IMR-90 (cell line): ENCODE data around the gene STAC. TPM values are rescaled to one million over a fixed set of nuclear protein-coding genes. Genes with fewer than 3 reads are reported as not detected.

Source experiments
- ATAC-seq: fragments of 200-7000 bp; cut with Tn5 transposase; 2 replicates; pipeline ENCODE4 v1.9.1; 2020; ENCODE audit warnings: low read depth, mild to moderate bottlenecking, moderate library complexity
- BruUV-seq: library from RNA; stranded (reverse); fragments of 400-500 nt; replicated peaks from 2 replicates; lab custom pipeline; 2021; lab: Mats Ljungman, UMichigan
- CTCF ChIA-PET: fragments of 300-600 bp; formaldehyde crosslinking; extraction: SDS; loops from one replicate; lab custom pipeline; 2021; ENCODE audit warnings: antibody characterized with exemption; lab: Yijun Ruan, JAX
- POLR2A ChIA-PET: fragments of 300-600 bp; sonication (Branson Sonifier 250); formaldehyde crosslinking; loops from one replicate; lab custom pipeline; 2022; ENCODE audit warnings: antibody characterized with exemption; ENCODE audit not compliant: unreplicated experiment; lab: Charles Lee
- DNase-seq: peaks from one replicate; pipeline ENCODE4 v3.0.0; 2013
- H2AFZ ChIP-seq: replicated peaks from 2 replicates; pipeline ENCODE3; 2013; ENCODE audit warnings: low read length, mild to moderate bottlenecking; ENCODE audit not compliant: poor library complexity
- H2AK5ac ChIP-seq: 2 replicates; pipeline ENCODE4 v1.6.1; 2013; ENCODE audit warnings: low read depth, low read length, inconsistent platforms
- H2AK9ac ChIP-seq: replicated peaks from 2 replicates; pipeline ENCODE3; 2013; ENCODE audit warnings: mild to moderate bottlenecking, low read depth, low read length, moderate library complexity; ENCODE audit not compliant: poor library complexity
- H2BK120ac ChIP-seq: 2 replicates; pipeline ENCODE4 v1.6.1; 2013; ENCODE audit warnings: low read depth, low read length, inconsistent platforms
- H2BK15ac ChIP-seq: 3 replicates; pipeline ENCODE4 v1.6.1; 2013; ENCODE audit warnings: low read depth, low read length, inconsistent platforms
- H2BK20ac ChIP-seq: 2 replicates; pipeline ENCODE4 v1.6.1; 2013; ENCODE audit warnings: low read depth, mild to moderate bottlenecking, inconsistent platforms, low read length, moderate library complexity
- H2BK5ac ChIP-seq: 2 replicates; pipeline ENCODE4 v1.6.1; 2013; ENCODE audit warnings: mild to moderate bottlenecking, low read depth, low read length, inconsistent platforms; ENCODE audit not compliant: poor library complexity, severe bottlenecking
- H3K14ac ChIP-seq: replicated peaks from 2 replicates; pipeline ENCODE4 v1.6.1; 2013; ENCODE audit warnings: low read depth, low read length, inconsistent platforms
- H3K18ac ChIP-seq: 2 replicates; pipeline ENCODE4 v1.6.1; 2013; ENCODE audit warnings: low read depth, low read length, control low read depth
- H3K23ac ChIP-seq: 2 replicates; pipeline ENCODE4 v1.6.1; 2013; ENCODE audit warnings: low read depth, low read length, inconsistent platforms
- H3K27ac ChIP-seq: 2 replicates; pipeline ENCODE4 v1.5.1; 2013; ENCODE audit warnings: mild to moderate bottlenecking, control low read depth, low read length; ENCODE audit not compliant: insufficient read depth
- H3K27me3 ChIP-seq: 2 replicates; pipeline ENCODE4 v1.6.1; 2013; ENCODE audit warnings: low read length; ENCODE audit not compliant: control insufficient read depth, insufficient read depth
- H3K36me3 ChIP-seq: 2 replicates; pipeline ENCODE4 v1.6.1; 2013; ENCODE audit warnings: low read length, mixed read lengths; ENCODE audit not compliant: control insufficient read depth, insufficient read depth
- H3K4ac ChIP-seq: 2 replicates; pipeline ENCODE4 v1.6.1; 2013; ENCODE audit warnings: low read depth, low read length, inconsistent platforms
- H3K4me1 ChIP-seq: 2 replicates; pipeline ENCODE4 v1.6.1; 2013; ENCODE audit warnings: low read length, mixed read lengths; ENCODE audit not compliant: control insufficient read depth, insufficient read depth
- H3K4me2 ChIP-seq: 2 replicates; pipeline ENCODE4 v1.6.1; 2013; ENCODE audit warnings: low read depth, mild to moderate bottlenecking, control low read depth, low read length, moderate library complexity
- H3K4me3 ChIP-seq: 2 replicates; pipeline ENCODE4 v1.5.1; 2013; ENCODE audit warnings: low read depth, mild to moderate bottlenecking, control low read depth, low read length, moderate library complexity; ENCODE audit not compliant: insufficient read depth
- H3K56ac ChIP-seq: 2 replicates; pipeline ENCODE4 v1.6.1; 2013; ENCODE audit warnings: low read length, inconsistent platforms; ENCODE audit not compliant: insufficient read depth; ENCODE audit errors: extremely low read depth
- H3K79me1 ChIP-seq, 2 experiments: 2 replicates each; pipeline ENCODE4 v1.6.1; 2013; ENCODE audit warnings: low read length in 2 of 2, inconsistent platforms in 1 of 2, low read depth in 1 of 2
- H3K9ac ChIP-seq: 2 replicates; pipeline ENCODE4 v1.6.1; 2013; ENCODE audit warnings: low read depth, low read length, control low read depth
- H3K9me1 ChIP-seq: 2 replicates; pipeline ENCODE4 v1.6.1; 2013; ENCODE audit warnings: low read length, inconsistent platforms; ENCODE audit not compliant: insufficient read depth
- H3K9me3 ChIP-seq: 2 replicates; pipeline ENCODE4 v1.6.1; 2013; ENCODE audit warnings: low read length; ENCODE audit not compliant: control insufficient read depth, insufficient read depth
- H4K20me1 ChIP-seq: 2 replicates; pipeline ENCODE4 v1.6.1; 2013; ENCODE audit warnings: low read length, inconsistent platforms; ENCODE audit not compliant: insufficient read depth
- H4K5ac ChIP-seq: 2 replicates; pipeline ENCODE4 v1.6.1; 2013; ENCODE audit warnings: mild to moderate bottlenecking, low read depth, low read length, control low read depth
- H4K8ac ChIP-seq, 2 experiments: 2 replicates each; pipeline ENCODE4 v1.6.1; 2013; ENCODE audit warnings: low read depth in 2 of 2, low read length in 2 of 2, control low read depth in 1 of 2, inconsistent platforms in 1 of 2
- H4K91ac ChIP-seq: 2 replicates; pipeline ENCODE4 v1.6.1; 2013; ENCODE audit warnings: low read depth, low read length, inconsistent platforms; ENCODE audit not compliant: insufficient read depth
- BHLHE40 ChIP-seq: fragments of 150-350 bp; IDR thresholded peaks from 2 replicates; pipeline ENCODE4 v1.6.1; 2016; ENCODE audit warnings: mild to moderate bottlenecking, low read depth, low read length
- CEBPB ChIP-seq: IDR thresholded peaks from 2 replicates; pipeline ENCODE4 v1.6.1; 2012; ENCODE audit warnings: low read depth, low read length, improper control_type of control experiment
- CHD1 ChIP-seq: IDR thresholded peaks from 2 replicates; pipeline ENCODE4 v1.6.1; 2012; ENCODE audit warnings: low read depth, low read length, improper control_type of control experiment
- CTCF ChIP-seq: conservative IDR thresholded peaks from 2 replicates; pipeline ENCODE4 v1.5.1; 2012; ENCODE audit warnings: mild to moderate bottlenecking, low read depth, low read length, improper control_type of control experiment
- ELK1 ChIP-seq: fragments of 150-350 bp; IDR thresholded peaks from 2 replicates; pipeline ENCODE4 v1.6.1; 2016; ENCODE audit warnings: low read depth, mild to moderate bottlenecking, low read length, moderate library complexity, borderline replicate concordance
- FOS ChIP-seq: fragments of 150-350 bp; IDR thresholded peaks from 2 replicates; pipeline ENCODE4 v1.6.1; 2016; ENCODE audit warnings: low read depth, low read length
- MAFK ChIP-seq: IDR thresholded peaks from 2 replicates; pipeline ENCODE4 v1.6.1; 2012; ENCODE audit warnings: low read depth, low read length, improper control_type of control experiment
- MAZ ChIP-seq: IDR thresholded peaks from 2 replicates; pipeline ENCODE4 v1.6.1; 2012; ENCODE audit warnings: low read depth, mild to moderate bottlenecking, low read length, improper control_type of control experiment, moderate library complexity, borderline replicate concordance
- MXI1 ChIP-seq: IDR thresholded peaks from 2 replicates; pipeline ENCODE4 v1.6.1; 2012; ENCODE audit warnings: low read depth, mild to moderate bottlenecking, low read length, moderate library complexity, borderline replicate concordance
- NFE2L2 ChIP-seq: fragments of 150-350 bp; IDR thresholded peaks from 2 replicates; pipeline ENCODE4 v1.6.1; 2016; ENCODE audit warnings: low read depth, mild to moderate bottlenecking, low read length
- POLR2A ChIP-seq: IDR thresholded peaks from 2 replicates; pipeline ENCODE4 v1.6.1; 2012; ENCODE audit warnings: mild to moderate bottlenecking, low read depth, low read length
- RAD21 ChIP-seq: IDR thresholded peaks from 2 replicates; pipeline ENCODE4 v1.6.1; 2012; ENCODE audit warnings: low read length, improper control_type of control experiment
- RCOR1 ChIP-seq: IDR thresholded peaks from 2 replicates; pipeline ENCODE4 v1.6.1; 2012; ENCODE audit warnings: mild to moderate bottlenecking, low read length, improper control_type of control experiment; ENCODE audit not compliant: insufficient replicate concordance
- RFX5 ChIP-seq: IDR thresholded peaks from 2 replicates; pipeline ENCODE4 v1.8.0; 2012; ENCODE audit warnings: low read depth, mild to moderate bottlenecking, low read length, moderate library complexity
- SMC3 ChIP-seq: fragments of 150-350 bp; IDR thresholded peaks from 2 replicates; pipeline ENCODE4 v1.6.1; 2016; ENCODE audit warnings: low read depth, mild to moderate bottlenecking, antibody characterized with exemption, low read length, moderate library complexity
- USF2 ChIP-seq: fragments of 150-350 bp; IDR thresholded peaks from 2 replicates; pipeline ENCODE4 v1.6.1; 2017; ENCODE audit warnings: mild to moderate bottlenecking, antibody characterized with exemption, low read length, low read depth
- WGBS, 2 experiments: methylation state at CpG; one replicate each; pipeline versions ENCODE4 v1.1.5 to v1.1.7; 2013; ENCODE audit warnings: missing lambda C conversion rate in 2 of 2; ENCODE audit not compliant: insufficient read length in 1 of 2; ENCODE audit errors: extremely low coverage in 2 of 2; 5-methylcytosine and 5-hydroxymethylcytosine counted together
- dilution Hi-C: fragments of 300-500 bp; cut with HindIII; formaldehyde crosslinking; loops from one replicate; pipeline ENCODE4 v1.14.3; 2018; ENCODE audit warnings: low sequenced_read_pairs; ENCODE audit not compliant: unreplicated experiment
- in situ Hi-C: fragments of 300-500 bp; cut with MboI; formaldehyde crosslinking; loops from 3 replicates; pipeline ENCODE4 v1.14.3; 2019; ENCODE audit warnings: low sequenced_read_pairs, inconsistent platforms, mixed read lengths
- intact Hi-C: fragments of 100-400 bp; cut with micrococcal nuclease; formaldehyde crosslinking; loops from 2 replicates; pipeline ENCODE4 v1.10.0; 2022
- polyA plus RNA-seq, 3 experiments: library from polyadenylated mRNA; depleted of rRNA; stranded (reverse); fragments of >200 nt; gene quantifications; 2 replicates each; pipeline ENCODE4 v1.2.3, GENCODE V29; 2012; ENCODE audit warnings: low replicate concordance in 1 of 3
- total RNA-seq: library from RNA; depleted of rRNA; stranded (reverse); fragments of >200 nt; gene quantifications from 2 replicates; pipeline ENCODE4 v1.2.3, GENCODE V29; 2012

Gene STAC
- total and polyA plus RNA-seq, 2 of the 4 experiments (the other 2 are of a cell fraction) = 0.19 to 0.36 TPM

- H3K4me3 ChIP-seq = no peak overlapping the region
- H3K9ac ChIP-seq = no peak overlapping the region
- CTCF ChIA-PET = no interaction called here
- POLR2A ChIA-PET = no interaction called here
- H3K23ac ChIP-seq = no peak overlapping the region
- H3K56ac ChIP-seq = no peak overlapping the region
- no peak overlapping the region for H3K18ac ChIP-seq
- WGBS, 2 experiments = no CpG with 5 or more reads among the region's 1 CpG
- no peak overlapping the region for H2AK5ac ChIP-seq
- no peaks in the 10 kb centered on the region for H3K4me1 ChIP-seq
- dilution Hi-C loops = no loop called here
- DNase-seq (no peak), ATAC-seq (no peak)
- no peak overlapping the region for H2BK120ac ChIP-seq
- H3K27me3 ChIP-seq = no peaks in the 10 kb centered on the region
- no peak overlapping the region for H4K5ac ChIP-seq
- H2BK15ac ChIP-seq = no peak overlapping the region
- no peak overlapping the region for H3K14ac ChIP-seq
- no peak overlapping the region for H3K27ac ChIP-seq
- no peaks in the 10 kb centered on the region for H4K20me1 ChIP-seq
- in situ Hi-C loops = no loop called here
- H4K8ac ChIP-seq = no peak overlapping the region
- no peak overlapping the region for H3K4me2 ChIP-seq
- H2BK5ac ChIP-seq = no peak overlapping the region
- no peaks in the 10 kb centered on the region for H3K79me1 ChIP-seq
- intact Hi-C loops = no loop called here
- no peak overlapping the region for H2AFZ ChIP-seq
- H4K91ac ChIP-seq = no peak overlapping the region
- no peak overlapping the region for H2BK20ac ChIP-seq
- no peaks in the 10 kb centered on the region for H3K9me1 ChIP-seq
- H3K36me3 ChIP-seq = no peaks in the 10 kb centered on the region
- 0 out of 2 replicates have a peak, but pooled peaks cover 1% of the 10 kb centered on the region for H3K9me3 ChIP-seq
- H2AK9ac ChIP-seq = no peak overlapping the region
- no TSS peak for BruUV-seq
- TF ChIP-seq MAZ (no peak), RCOR1 (no peak), CEBPB (no peak), BHLHE40 (no peak), ELK1 (no peak), SMC3 (no peak), MAFK (no peak), RFX5 (no peak), CHD1 (no peak), RAD21 (no peak), NFE2L2 (no peak), MXI1 (no peak), FOS (no peak), CTCF (no peak), USF2 (no peak), POLR2A (no peak)
- H3K4ac ChIP-seq = no peak overlapping the region
These were observed 71.5 kb downstream of the STAC start for GRCh38 chr3:36451816-36452215.
